IPS-11a (cell line): ENCODE data around the gene MLPH.

Experiments used
- H3K4me3 ChIP-seq: one replicate; pipeline ENCODE4 v1.5.1; 2013; ENCODE audit warnings: low read depth, low read length, control low read depth

MLPH gene

GRCh38 chr2:237496428-237496827, 9.4 kb downstream of the MLPH start:
- H3K4me3 ChIP-seq, result no peak overlapping the region

GRCh38 chr2:237497009-237497837, 10.2 kb downstream of the MLPH start:
- H3K4me3 ChIP-seq, result no peak overlapping the region

GRCh38 chr2:237497838-237498186, 10.8 kb downstream of the MLPH start:
- no peak overlapping the region for H3K4me3 ChIP-seq

GRCh38 chr2:237498341-237498740, 11.3 kb downstream of the MLPH start:
- H3K4me3 ChIP-seq, result no peak overlapping the region

GRCh38 chr2:237500681-237501424, 13.8 kb downstream of the MLPH start:
- H3K4me3 ChIP-seq, result no peak overlapping the region

GRCh38 chr2:237501892-237502513, 15.0 kb downstream of the MLPH start:
- H3K4me3 ChIP-seq, result no peak overlapping the region

GRCh38 chr2:237503201-237503600, 16.1 kb downstream of the MLPH start:
- H3K4me3 ChIP-seq, result no peak overlapping the region

- H3K4me3 ChIP-seq, result no peak overlapping the region
Measured at GRCh38 chr2:237505188-237505939, 18.3 kb downstream of the MLPH start.

- no peak overlapping the region for H3K4me3 ChIP-seq
Measured at GRCh38 chr2:237507512-237507911, 20.5 kb downstream of the MLPH start.

- H3K4me3 ChIP-seq, result no peak overlapping the region
Measured at GRCh38 chr2:237508361-237508760, 21.3 kb downstream of the MLPH start.

GRCh38 chr2:237509151-237509550, 22.1 kb downstream of the MLPH start:
- H3K4me3 ChIP-seq, result no peak overlapping the region

GRCh38 chr2:237509905-237510304, 22.9 kb downstream of the MLPH start:
- no peak overlapping the region for H3K4me3 ChIP-seq

- no peak overlapping the region for H3K4me3 ChIP-seq
Measured at GRCh38 chr2:237510502-237511217, 23.6 kb downstream of the MLPH start.

GRCh38 chr2:237511433-237511832, 24.4 kb downstream of the MLPH start:
- no peak overlapping the region for H3K4me3 ChIP-seq

- H3K4me3 ChIP-seq, result no peak overlapping the region
Measured at GRCh38 chr2:237511885-237512405, 24.9 kb downstream of the MLPH start.

- H3K4me3 ChIP-seq, result no peak overlapping the region
Measured at GRCh38 chr2:237512774-237513466, 25.9 kb downstream of the MLPH start.

GRCh38 chr2:237513693-237514092, 26.6 kb downstream of the MLPH start:
- no peak overlapping the region for H3K4me3 ChIP-seq

GRCh38 chr2:237514474-237515130, 27.6 kb downstream of the MLPH start:
- no peak overlapping the region for H3K4me3 ChIP-seq

GRCh38 chr2:237515166-237515565, 28.1 kb downstream of the MLPH start:
- H3K4me3 ChIP-seq, result no peak overlapping the region
